HG03135 (cell line): ENCODE data around the gene MDH1.
"Not testable (repeated sequence)": the region's sequence is repeated elsewhere in the genome, so short reads cannot be mapped to it uniquely, and the experiment has no call there.

ENCODE experiments used
- ATAC-seq: cut with Tn5 transposase; IDR thresholded peaks from one replicate; pipeline ENCODE4 v1.9.1; 2021; ENCODE audit warnings: mild to moderate bottlenecking, moderate library complexity; ENCODE audit not compliant: unreplicated experiment

Gene MDH1

DNA sequence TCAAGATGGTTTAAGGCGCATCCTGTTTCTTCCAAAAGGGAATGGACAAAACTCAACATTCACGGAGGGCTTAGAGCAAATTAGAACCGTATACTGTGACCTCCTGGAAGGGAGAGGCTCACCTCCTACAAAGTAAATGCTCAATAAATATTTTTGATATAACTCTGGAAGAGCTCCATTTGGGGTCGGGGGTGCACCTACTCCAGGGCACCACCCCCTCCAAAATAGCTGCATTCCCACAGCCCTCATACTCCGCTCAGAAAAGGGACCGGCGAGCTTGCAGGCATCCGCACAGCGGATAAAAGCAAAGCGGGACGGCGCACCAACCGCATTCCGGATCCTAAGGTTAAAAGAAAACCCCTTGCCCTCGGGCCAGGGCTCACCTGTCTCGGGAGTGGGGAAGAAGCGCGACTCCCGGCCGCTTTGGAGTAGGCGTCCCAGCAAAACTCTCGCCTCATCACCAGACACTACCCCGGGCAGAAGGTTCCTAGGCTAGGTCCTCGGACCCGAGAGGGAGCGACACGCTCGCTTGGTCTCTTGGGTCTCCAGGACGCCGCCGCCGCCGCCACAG is 864 bp upstream of the MDH1 start:
- ATAC-seq, result no peak

DNA sequence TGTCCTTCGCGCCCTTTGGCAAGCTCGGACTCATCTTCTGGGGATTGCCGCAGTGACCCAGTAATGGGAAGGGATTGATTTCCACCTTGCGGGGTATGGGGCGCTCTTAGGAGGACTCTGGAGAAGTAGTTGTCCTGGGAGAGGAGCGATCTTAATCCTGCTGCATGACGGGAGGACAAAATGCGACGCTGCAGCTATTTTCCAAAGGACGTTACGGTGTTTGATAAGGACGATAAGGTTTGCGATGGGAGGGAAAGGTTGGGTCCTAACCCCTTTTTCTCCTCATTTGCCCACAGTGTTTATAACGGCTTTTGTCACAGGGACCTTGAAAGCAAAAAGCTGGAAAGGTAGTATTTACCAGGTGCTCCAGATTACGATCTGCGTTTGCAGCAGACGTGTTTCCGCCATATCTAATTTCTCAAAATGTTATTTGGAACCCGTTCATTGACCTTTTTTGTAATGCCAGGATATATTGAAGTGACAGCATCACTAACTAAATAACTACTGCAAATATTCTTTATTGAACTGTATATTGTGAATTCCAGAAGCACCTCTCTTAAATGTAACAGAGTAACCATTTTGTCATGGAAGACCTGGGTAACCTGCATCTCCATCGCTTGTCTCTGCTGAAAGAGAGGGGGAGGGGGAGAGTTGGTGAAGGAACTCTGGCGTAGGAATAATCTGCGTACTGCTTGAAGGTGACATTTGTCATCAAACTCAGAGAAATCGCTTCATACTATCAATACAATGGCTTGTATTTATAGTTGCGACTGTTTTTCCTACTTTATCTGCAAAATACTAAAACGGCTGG is 590 bp downstream of the MDH1 start:
- no peak for ATAC-seq

DNA sequence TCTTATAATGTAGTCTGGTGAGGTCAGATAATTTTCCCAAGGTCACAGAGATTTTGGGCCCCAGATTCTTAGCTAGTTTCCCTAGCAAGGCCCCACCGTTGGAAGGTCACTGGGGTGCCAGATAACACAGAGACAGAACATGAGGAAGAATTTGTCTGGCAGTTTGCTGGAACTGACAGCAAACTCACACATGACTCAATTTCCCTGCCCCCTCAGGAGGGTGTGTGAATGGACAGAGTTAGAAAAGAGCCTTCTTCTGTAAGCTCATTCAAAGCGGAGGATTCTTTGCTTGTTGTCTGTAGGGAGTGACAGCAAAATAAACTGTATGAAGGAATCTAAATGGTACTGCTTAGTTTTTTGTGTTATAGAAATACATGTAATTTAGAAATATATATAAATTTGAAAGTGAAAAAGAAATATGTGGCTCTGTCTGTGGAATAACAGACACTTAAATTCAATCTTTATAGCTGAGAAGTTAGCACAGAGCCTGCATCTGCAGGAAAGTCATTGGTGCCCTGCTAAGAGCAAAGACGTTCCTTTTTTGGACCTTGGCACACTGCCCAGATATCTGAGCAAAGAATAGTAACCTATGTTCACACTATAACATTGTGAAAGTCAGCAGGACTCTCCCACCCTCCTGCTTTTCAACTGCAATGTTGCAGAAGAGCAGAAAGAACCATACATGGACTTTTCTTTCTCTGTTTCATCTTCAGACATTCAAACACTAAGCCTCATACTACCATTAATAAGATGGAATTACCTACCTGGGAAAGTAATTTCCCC is 2.1 kb downstream of the MDH1 start:
- ATAC-seq, result no peak

DNA sequence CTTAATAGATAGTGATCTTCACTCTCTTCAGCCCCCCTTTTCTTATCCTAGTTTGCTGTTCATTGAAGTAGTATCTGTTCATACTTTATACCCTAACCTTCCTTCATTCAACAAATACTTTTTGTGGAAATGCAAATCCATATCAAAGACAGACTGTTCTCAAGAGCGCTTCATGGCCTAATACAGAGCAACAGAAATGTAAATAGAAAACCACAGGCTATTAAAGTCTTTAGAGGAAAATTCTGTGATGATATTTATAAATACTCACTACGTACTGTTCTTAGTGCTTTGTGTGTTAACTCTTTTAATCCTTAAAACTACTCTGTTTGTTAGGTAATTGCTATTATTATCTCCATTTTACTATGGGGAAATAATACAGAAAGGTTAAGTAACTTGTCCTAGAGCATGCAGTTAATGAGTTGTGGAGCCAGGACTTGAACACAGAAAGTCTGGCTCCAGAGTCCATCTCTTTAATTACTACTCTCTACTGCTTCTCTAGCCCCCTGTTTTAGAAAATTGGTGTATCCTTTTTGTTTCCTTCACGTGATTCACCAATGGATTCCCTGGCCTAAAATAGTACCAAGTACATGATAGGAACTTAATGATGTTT is 2.9 kb downstream of the MDH1 start:
- no peak for ATAC-seq

DNA sequence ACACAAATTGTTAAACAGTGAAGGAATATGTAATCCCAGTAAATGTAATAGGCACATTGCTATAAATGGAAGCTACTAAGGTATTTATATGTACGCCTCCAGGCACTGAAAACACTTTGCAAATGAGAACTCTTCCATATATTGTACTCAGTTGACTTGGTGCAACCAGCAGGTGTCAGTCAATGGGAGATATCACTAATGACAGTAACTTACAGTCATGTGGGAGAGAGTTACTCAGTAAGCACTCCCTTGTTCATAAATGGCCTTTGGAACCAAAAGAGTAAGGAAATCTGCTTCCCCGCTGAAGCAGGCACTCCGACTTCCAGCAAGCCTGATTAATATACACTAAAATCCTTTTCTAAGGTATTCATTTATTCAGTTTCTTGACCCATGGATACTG is 5.9 kb downstream of the MDH1 start:
- ATAC-seq, result no peak

DNA sequence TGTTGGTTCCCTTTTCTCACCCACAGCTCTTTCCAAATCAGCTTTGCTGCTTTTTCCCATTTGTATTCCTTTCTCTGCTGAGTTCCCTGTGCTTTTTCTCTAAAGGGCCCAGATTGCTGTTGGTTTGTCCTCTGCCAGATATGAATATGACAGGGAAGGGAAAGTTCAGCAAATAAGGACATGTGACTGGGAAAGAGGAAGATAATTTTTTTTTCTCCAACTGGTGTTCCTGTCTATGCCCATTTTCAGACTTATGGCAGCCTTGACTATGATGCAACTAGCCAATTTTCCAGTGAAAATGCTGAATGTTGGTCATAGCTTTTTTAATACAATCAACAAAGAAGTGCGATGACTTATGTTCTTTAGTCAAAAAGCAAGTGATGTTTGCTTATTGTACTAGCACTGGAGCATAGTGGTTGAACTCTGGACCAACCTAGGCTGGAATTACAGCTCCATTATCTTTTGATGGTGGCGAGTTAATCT is 7.7 kb downstream of the MDH1 start:
- no peak for ATAC-seq

DNA sequence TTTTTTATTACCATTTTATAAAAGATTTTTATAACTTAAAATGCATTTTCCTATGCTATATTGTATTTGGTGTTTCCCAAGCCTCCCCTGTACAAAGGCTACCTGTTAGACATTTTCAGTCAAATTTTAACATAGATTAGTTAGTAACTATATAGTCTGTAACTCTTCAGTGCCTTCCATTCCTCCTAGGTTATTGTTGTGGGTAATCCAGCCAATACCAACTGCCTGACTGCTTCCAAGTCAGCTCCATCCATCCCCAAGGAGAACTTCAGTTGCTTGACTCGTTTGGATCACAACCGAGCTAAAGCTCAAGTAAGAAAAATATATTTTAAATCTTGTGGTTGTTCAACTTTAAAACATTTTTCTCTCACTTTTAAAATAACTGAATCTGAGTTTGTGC is 10.2 kb downstream of the MDH1 start:
- no peak for ATAC-seq

DNA sequence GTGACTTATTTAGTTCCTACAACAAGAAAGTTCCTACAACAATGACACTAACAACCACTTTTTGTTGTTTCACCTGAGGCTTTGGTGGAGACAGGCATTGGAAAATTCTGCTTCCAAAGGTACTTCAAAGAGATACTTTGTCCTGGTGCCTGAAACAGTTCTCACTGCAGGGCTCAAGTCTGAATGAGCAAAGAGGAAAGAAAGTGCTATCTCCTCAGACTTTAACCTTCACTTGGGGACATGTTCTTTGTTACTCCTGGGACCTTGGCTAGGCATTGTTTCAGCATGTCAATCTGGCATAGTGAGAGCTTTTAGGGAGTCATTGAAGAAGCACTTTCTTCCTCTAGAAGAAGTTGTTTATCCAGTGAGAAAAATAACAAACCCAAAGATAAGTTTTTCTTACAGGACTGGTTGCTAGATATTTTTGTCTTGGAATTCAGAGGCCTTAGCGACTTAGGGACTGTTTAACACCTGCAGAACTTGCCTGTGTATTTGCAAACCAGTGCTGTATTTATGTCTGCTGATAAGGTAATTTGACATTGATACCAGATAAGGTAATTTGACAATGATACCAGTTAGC is 12.2 kb downstream of the MDH1 start:
- no peak for ATAC-seq

DNA sequence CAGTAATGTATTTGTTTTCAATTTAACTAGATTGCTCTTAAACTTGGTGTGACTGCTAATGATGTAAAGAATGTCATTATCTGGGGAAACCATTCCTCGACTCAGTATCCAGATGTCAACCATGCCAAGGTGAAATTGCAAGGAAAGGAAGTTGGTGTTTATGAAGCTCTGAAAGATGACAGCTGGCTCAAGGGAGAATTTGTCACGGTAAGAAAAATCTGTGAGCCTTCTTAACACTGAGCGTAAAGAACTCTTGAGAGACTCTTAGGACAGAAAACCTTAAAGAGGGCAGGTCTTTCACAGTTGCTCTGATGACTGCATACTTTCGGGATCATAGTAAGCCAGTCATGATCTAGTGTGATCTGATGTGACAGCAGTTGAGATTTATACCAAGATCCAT is 15.9 kb downstream of the MDH1 start:
- ATAC-seq, result no peak

DNA sequence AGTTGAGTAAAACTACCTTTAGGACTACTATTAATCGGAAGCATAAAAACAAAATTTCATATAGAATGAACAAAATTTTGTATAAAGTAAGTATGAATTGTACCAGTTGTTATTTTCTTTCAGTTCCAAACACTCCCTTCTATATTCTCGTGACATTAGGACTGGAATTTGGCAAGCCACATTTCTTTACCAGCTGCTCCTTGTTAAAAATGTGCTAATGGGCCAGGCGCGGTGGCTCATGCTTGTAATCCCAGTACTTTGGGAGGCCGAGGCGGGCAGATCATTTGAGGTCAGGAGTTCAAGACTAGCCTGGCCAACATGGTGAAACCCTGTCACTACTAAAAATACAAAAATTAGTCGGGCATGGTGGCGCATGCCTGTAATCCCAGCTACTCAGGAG is 20.1 kb downstream of the MDH1 start:
- ATAC-seq, result not testable (repeated sequence)

DNA sequence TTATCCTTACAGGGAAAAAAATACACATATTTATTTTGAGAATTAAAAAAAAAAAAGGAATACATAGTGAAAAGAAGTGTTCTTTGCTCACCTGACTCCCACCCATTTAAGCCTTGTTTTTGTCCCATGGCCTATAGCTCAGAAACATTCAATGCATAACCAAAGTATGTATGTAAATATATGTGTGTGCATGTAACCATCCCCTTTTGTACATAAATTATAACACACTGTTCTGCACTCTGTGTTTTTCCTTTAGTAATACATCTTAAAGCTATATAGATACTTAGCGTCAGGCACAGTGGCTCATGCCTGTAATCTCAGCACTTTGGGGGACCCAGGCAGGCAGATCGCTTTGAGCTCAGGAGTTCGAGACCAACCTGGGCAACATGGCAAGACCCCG is 21.8 kb downstream of the MDH1 start:
- ATAC-seq, result no peak

DNA sequence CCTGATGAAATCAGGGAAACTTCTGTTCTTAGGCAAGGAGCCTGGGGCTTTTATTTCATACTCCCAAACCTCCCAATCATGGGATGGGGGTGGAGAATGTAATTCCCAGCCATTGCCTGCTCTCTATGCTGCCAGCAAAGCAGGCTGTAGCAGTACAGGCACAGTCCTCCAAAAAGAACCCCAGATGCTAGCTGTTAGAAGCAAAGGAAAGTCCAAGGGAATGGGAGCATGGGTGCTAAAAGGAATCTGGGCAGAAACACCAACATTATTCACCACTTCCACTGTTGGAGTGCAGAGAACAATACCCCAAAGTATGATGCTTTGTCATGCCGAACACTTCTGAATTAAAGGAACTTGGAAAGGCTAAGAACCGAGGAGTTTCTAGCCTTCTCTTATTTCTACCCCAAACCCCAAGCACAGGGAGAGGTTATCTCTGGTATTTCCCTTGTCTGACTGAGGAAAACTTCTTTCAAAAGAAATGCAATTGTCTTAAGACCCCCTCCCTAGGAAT is 24.7 kb downstream of the MDH1 start:
- no peak for ATAC-seq

DNA sequence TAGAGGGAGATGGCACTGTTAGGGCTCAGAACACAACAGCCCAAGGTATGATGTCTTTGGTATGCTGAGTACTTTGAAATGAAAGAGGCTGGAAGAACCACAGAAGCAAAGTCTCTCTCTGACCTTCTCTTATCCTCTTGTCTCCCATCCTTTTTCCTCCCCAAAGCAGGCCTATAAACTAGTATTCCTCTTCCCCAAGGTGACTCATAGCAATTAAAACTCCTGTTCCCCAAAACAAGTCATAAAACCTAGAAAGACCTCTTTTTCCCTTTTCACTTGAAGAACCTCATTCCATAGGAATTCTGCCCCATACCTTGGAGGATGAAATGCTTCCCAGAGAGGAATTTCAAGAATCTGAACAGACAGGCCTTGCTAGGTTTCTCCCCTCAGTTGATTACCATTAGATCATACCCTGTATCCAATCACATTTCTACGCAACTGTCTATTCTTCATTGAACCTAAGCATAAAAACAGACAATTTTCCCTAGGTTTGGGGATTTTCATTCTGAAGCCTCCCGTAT is 25.7 kb downstream of the MDH1 start:
- no peak for ATAC-seq

DNA sequence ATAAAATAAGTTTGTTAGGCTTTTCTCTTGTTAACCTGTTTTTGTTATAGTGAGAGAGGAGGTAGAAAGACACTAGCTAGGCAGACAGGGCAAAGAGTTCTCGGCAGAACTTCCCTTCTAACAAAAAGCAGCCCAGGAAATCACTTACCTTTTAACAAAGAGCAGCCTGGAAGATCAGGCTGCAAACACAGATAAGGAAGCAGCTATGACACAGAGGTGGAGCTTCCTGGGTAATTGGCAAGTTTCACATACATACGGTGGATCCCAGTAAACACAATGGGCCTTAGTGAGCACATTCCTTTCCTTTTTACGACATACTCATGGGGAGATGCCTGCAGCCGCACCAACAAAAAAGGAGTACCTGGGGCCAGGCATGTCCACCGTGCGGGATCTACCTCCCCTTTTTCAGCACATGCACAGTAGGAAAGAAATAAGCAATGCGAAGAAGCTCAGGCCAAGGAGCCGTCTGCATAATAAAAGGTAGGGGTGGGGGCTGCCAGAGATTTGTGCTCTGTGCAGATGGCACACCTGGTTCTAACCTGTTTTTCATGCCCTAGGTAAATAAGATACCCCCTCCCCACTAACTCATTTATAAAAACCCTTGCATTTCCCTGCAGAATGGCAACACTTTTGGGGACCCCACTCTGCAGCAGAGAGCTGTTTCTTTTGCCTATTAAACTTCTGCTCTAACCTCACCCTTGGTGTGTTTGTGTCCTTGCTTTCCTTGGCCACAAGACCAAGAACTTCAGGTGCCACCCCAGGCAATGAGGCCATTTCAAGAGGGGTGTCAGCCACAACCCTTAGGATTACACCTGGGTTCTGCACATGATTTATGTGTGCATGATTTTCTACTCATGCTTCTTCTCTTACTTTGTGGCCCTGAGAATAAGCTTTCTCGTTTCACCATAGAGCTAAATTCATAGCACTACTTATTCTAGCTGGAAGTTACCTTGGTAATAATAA is 26.5 kb downstream of the MDH1 start:
- no peak for ATAC-seq

DNA sequence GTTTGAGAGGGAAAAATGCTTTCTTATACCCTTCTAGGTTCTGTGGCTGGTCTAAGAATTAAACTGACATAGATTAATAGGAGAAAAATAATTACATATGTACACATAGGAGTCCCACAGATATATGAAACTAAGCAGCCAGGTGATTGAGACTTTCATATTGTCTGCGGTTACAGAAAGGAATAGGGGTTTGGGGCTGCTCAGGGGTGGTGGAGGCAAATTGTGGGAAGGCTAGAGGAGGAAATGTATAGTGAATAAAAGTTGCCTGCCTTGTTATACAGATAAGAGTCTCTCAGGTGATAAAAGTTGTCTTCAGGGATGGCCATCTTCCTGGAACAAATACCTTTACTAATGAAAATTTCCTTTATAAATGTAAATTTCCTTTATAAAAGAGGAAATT is 28.6 kb downstream of the MDH1 start:
- ATAC-seq, result no peak

DNA sequence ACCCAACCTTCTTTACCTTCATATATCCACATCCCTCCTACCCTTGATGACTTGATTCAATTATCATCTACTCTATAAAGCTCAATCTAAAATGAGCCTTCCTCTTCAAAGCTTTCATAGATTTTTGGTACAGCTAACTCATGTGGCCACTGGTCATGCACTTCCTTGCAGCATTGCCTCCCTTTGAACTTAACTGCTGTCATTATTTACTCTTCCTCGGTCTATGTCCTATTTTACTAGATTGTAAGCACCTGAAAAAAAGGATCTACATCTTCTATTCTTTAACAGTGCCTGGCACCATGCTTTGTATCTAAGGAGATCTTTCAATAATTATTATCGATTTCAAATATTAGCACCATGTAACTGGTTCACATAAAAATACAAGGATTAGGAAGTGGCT is 30.6 kb downstream of the MDH1 start:
- no peak for ATAC-seq

DNA sequence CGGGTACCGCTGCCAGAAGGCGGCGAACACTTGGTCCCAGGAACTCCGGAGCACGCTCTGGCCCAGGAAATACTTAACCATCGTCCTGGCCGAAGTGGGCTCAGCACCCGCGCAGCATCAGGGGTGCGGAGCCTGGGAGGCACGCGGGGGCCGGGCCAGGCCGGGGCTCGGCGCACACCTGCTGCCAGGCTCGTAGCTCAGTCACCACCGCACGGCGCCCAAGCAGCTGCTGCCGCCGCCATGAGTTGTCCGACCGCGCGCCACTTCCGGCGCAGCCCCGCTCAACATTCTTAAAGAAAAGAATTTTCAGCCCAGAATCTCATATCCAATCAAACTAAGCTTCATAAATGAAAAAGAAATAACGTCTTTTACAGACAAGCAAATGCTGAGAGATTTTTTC is 34.0 kb downstream of the MDH1 start:
- no peak for ATAC-seq

DNA sequence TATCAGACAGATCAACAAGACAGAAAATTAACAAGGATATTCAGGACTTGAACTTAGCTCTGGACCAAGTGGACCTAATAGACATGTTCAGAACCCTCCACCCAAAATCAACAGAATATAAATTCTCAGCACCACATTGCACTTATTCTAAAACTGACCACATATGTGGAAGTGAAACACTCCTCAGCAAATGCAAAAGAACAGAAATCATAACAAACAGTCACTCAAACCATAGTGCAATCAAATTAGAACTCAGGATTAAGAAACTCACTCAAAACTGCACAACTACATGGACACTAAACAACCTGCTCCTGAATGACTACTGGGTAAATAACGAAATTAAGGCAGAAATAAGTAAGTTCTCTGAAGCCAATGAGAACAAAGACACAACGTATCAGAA is 35.0 kb downstream of the MDH1 start:
- ATAC-seq, result not testable (repeated sequence)

DNA sequence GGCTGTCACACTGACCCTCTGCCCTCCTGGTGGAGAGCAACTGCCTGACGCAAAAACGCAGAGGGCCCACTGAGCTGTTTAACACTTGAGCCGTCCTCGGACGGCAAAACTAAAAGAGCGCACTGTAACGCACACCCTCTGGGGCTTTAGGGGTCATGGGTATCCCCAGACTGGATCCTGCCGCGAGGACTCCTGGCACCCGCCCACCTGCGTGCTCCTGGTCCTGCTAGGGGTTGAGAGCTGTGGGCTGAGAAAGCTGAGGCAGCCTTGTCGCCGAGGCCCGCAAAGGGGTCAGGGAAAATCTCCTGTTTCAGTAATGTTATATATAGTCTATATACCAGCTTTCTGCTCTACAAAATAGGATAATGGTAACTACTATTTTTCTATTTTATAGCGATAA is 39.1 kb downstream of the MDH1 start:
- no peak for ATAC-seq
